Measurements from ENCODE around the gene RMDN2.

The RMDN2 gene

GRCh38 chr2:38064801-38065501 is 139.9 kb downstream of the RMDN2 start:
- no peaks in the 10 kb centered on the region for H3K36me3 ChIP-seq (replicated peaks; ENCODE audit: insufficient read depth, low read length)
- no peak overlapping the region for H3K4me2 ChIP-seq (ENCODE audit: low read depth, low read length)

DNA sequence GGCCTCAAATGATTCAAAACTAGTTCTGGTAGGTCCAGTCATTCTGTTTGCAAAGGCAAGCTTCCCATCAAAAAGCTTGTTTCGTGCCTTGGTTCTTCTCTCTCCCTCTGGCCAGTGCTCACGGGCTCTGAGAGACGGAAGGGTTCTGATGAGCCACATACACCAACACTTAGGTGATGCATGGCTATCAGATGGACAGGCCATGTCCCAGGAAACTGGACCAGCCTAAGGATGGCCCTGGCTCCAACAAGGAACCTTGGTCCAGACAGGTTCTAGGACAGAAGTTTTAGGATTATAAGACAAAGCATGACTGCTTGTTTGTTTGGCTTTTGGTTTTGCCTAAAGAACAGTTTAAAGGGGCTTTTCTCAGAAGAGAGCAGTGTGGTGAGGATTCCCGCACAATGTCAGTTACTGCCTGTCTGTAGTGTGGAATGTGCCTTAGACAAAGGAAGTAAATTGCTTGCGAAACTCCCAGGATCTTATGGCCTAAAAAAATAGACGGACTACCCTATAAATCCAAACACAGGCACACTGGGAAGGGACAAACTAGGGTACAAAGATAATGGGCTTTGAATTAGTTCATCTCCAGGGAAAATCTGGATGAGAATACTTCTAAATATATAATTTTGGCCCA is 140.5 kb downstream of the RMDN2 start:
- no peaks in the 10 kb centered on the region for H3K27me3 ChIP-seq (replicated peaks; ENCODE audit: insufficient read depth, low read length)
- H3K27ac ChIP-seq (ENCODE audit: low read length), result no peak overlapping the region
- no peaks in the 10 kb centered on the region for H4K20me1 ChIP-seq (ENCODE audit: insufficient read depth, low read length)
- H2AFZ ChIP-seq (ENCODE audit: low read length), result no peak overlapping the region
- no peak overlapping the region for H3K4me3 ChIP-seq (ENCODE audit: low read length)
- no peaks in the 10 kb centered on the region for H3K36me3 ChIP-seq (replicated peaks; ENCODE audit: insufficient read depth, low read length)
- no peaks in the 10 kb centered on the region for H3K9me2 ChIP-seq (replicated peaks; ENCODE audit: insufficient read depth, low read length)
- no peaks in the 10 kb centered on the region for H3K4me1 ChIP-seq (ENCODE audit: low read length)
- DNase-seq, result no peak
- no peaks in the 10 kb centered on the region for H3K79me2 ChIP-seq (ENCODE audit: low read length)
- H3K9ac ChIP-seq (ENCODE audit: low read length), result no peak overlapping the region
- TF ChIP-seq EZH2 (optimal IDR thresholded peaks at IDR 0.05; ENCODE audit: low read depth, low read length), result no peak
- TF ChIP-seq CTCF (IDR thresholded peaks at IDR 0.05; ENCODE audit: low read length), result no peak
- no peak for TF ChIP-seq EZH2phosphoT487 (IDR thresholded peaks at IDR 0.05; ENCODE audit: low read length)
- H3F3A ChIP-seq (ENCODE audit: insufficient read depth, low read length), result no peaks in the 10 kb centered on the region
- no peak overlapping the region for H3K4me2 ChIP-seq (ENCODE audit: low read depth, low read length)
- H3K9me3 ChIP-seq (replicated peaks; ENCODE audit: insufficient read depth, low read length), result no peaks in the 10 kb centered on the region

More at GRCh38 chr2:38064801-38065501, 139.9 kb downstream of the RMDN2 start:
- Histone ChIP-seq H3K4me3 (ENCODE audit: low read length) (no peak overlapping the region), H3K27ac (ENCODE audit: low read length) (no peak overlapping the region), H3K9me2 (replicated peaks; ENCODE audit: insufficient read depth, low read length) (no peaks in the 10 kb centered on the region), H3K9ac (ENCODE audit: low read length) (no peak overlapping the region), H3K79me2 (ENCODE audit: low read length) (no peaks in the 10 kb centered on the region), H3F3A (ENCODE audit: insufficient read depth, low read length) (no peaks in the 10 kb centered on the region), H2AFZ (ENCODE audit: low read length) (no peak overlapping the region), H3K9me3 (replicated peaks; ENCODE audit: insufficient read depth, low read length) (no peaks in the 10 kb centered on the region), H3K27me3 (replicated peaks; ENCODE audit: insufficient read depth, low read length) (no peaks in the 10 kb centered on the region), H4K20me1 (ENCODE audit: insufficient read depth, low read length) (no peaks in the 10 kb centered on the region), H3K4me1 (ENCODE audit: low read length) (no peaks in the 10 kb centered on the region)
- DNase-seq, result no peak
- no peak for TF ChIP-seq EZH2 (optimal IDR thresholded peaks at IDR 0.05; ENCODE audit: low read depth, low read length)
- TF ChIP-seq CTCF (IDR thresholded peaks at IDR 0.05; ENCODE audit: low read length), result no peak
- no peak for TF ChIP-seq EZH2phosphoT487 (IDR thresholded peaks at IDR 0.05; ENCODE audit: low read length)

DNA sequence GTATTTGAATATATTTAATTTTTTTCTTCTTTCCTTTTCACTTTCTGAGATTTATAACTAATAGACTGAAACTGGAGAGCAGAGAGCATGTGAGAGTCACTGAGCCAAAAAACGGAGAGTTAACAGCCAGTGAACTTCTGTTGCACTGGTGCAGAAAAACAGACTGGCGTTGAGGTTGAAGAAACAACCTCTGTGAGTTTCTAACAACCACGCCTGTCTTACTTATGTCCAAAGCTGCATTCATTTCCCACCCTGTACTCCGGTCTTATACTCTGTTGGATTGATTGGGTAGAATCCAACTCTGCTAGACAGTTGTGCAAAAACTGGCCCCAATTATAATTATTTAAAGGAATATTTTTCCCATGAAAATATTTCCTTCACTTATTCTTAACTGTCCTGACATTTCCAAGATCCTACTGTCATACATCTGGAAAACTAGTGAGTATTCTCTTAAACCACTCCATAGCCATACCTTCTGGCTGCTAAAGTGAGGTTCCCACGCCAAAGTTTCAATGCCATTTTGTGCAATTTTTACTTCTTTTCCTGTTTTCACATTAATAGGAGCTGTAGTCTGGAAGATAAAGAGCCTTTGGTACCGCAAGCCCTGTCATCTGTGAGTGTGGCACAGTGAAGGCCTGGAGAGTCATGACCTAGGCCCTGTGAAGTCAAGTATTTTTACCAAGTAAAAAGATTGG is 141.5 kb downstream of the RMDN2 start:
- Histone ChIP-seq H3K27ac (ENCODE audit: low read length) (no peak overlapping the region), H3K79me2 (ENCODE audit: low read length) (no peaks in the 10 kb centered on the region)
- DNase-seq, result no peak

More for the DNA sequence above, 141.5 kb downstream of the RMDN2 start:
- no peaks in the 10 kb centered on the region for H3K36me3 ChIP-seq (replicated peaks; ENCODE audit: insufficient read depth, low read length)
- TF ChIP-seq CTCF (IDR thresholded peaks at IDR 0.05; ENCODE audit: low read length) (no peak), EZH2phosphoT487 (IDR thresholded peaks at IDR 0.05; ENCODE audit: low read length) (no peak), EZH2 (optimal IDR thresholded peaks at IDR 0.05; ENCODE audit: low read depth, low read length) (no peak)
- H3K27me3 ChIP-seq (replicated peaks; ENCODE audit: insufficient read depth, low read length), result no peaks in the 10 kb centered on the region
- H3K4me3 ChIP-seq (ENCODE audit: low read length), result no peak overlapping the region
- H3K9me3 ChIP-seq (replicated peaks; ENCODE audit: insufficient read depth, low read length), result no peaks in the 10 kb centered on the region
- H2AFZ ChIP-seq (ENCODE audit: low read length), result no peak overlapping the region
- H3K4me1 ChIP-seq (ENCODE audit: low read length), result no peaks in the 10 kb centered on the region
- H3K4me2 ChIP-seq (ENCODE audit: low read depth, low read length), result no peak overlapping the region
- H4K20me1 ChIP-seq (ENCODE audit: insufficient read depth, low read length), result no peaks in the 10 kb centered on the region
- no peaks in the 10 kb centered on the region for H3K9me2 ChIP-seq (replicated peaks; ENCODE audit: insufficient read depth, low read length)
- no peaks in the 10 kb centered on the region for H3F3A ChIP-seq (ENCODE audit: insufficient read depth, low read length)
- H3K9ac ChIP-seq (ENCODE audit: low read length), result no peak overlapping the region
